PC-9 (cell line): ENCODE results near the gene STX18.

ENCODE experiments used
- CTCF ChIP-seq: fragments of 200-600 bp; sonication (generic); conservative IDR thresholded peaks from 2 replicates; pipeline ENCODE4 v1.6.1; 2017; ENCODE audit warnings: mixed run types, antibody characterized with exemption, mild to moderate bottlenecking, moderate library complexity
- EZH2 ChIP-seq: fragments of 200-600 bp; sonication (generic); IDR thresholded peaks from 2 replicates; pipeline ENCODE4 v1.8.0; 2017; ENCODE audit warnings: antibody characterized with exemption, low read depth

GRCh38 chr4:4490816-4491215, 51.0 kb downstream of the STX18 start:
- TF ChIP-seq CTCF = no peak
- TF ChIP-seq EZH2 = no peak
